Measurements from ENCODE around the gene DPPA5.
"Not testable (repeated sequence)": the region's sequence is repeated elsewhere in the genome, so short reads cannot be mapped to it uniquely, and the experiment has no call there.

Gene DPPA5

GRCh38 chr6:73363537-73363875, 9.4 kb upstream of the DPPA5 start:
- no peak for DNase-seq

- DNase-seq: no peak
Measured at GRCh38 chr6:73362869-73363536, 8.9 kb upstream of the DPPA5 start.

GRCh38 chr6:73362358-73362757, 8.3 kb upstream of the DPPA5 start, which contains the start of gene KHDC3L:
Gene KHDC3L, plus strand, starts transcription at chr6:73362658. Its CDS starts 72 bp downstream, at chr6:73362730.
- DNase-seq: no peak

GRCh38 chr6:73349311-73349710, 4.8 kb downstream of the DPPA5 start:
- no peak for DNase-seq

DNA sequence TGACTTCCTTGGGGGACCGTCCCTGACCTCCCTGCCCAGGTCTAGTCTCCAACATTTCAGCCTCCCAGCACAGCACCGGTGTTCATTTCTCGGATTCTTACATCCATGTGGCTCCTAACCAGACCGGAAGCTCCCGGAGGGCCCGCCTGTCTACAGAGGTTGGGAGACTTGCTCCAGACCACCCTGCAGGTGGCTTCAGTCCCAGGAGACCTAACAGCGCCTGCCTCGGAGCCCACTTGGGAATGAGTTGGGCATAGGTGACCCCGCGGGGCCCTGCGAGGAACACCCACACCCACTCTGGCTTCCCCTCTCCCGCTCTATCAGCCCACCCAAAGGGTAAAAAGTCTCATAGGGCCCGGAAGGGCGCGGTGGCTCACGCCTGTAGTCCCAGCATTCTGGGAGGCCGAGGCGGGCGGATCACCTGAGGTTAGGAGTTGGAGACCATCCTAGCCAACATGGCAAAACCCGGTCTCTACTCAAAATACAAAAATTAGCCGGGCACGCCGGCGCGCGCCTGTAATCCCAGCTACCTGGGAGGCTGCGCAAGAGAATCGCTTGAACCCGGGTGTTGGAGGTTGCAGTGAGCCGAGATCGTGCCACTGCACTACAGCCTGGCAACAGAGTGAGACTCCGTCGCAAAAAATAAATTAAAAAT, 5.4 kb downstream of the DPPA5 start:
- DNase-seq: no peak

DNA sequence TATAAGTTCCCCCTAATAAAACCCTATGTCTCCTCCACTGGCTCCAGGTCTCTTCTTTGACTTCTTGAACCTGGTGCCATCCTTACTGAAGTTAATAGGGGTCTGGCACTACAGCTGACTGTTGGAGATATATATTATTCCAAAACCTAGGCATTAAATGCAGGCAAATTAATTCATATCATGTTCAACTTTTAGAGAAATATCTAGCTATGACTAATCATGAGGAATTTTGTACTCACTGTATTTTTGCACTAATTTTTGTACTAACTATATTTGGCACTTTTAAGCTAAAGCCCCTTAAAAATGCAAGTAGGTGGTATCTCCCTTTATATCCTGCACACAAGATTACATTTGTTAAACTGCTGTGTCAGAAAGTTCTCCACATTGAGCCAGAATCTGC, 10.9 kb downstream of the DPPA5 start:
- DNase-seq: no peak

GRCh38 chr6:73342174-73342573, 11.9 kb downstream of the DPPA5 start:
- DNase-seq: no peak

DNA sequence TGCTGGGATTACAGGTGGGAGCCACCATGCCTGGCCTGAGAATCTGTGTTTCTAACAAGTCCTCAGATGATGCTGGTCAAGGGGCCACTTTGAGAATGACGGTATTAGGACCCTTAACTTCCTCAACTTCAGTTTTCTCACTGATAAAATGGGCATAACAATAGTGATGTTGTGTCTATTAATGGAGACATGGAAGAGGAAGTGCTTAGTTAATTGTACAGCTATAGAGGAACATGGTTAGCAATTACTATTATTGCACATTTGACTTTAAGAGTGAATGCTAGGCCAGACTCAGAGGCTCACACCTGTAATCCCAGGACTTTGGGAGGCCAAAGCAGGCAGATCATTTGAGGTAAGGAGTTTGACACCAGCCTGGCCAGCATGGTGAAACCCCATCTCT, 12.7 kb downstream of the DPPA5 start:
- no peak for DNase-seq

- no peak for DNase-seq
Measured at GRCh38 chr6:73340048-73340447, 14.0 kb downstream of the DPPA5 start.

GRCh38 chr6:73339340-73339739, 14.7 kb downstream of the DPPA5 start:
- no peak for DNase-seq

GRCh38 chr6:73329201-73329600, 24.9 kb downstream of the DPPA5 start:
- no peak for DNase-seq

DNA sequence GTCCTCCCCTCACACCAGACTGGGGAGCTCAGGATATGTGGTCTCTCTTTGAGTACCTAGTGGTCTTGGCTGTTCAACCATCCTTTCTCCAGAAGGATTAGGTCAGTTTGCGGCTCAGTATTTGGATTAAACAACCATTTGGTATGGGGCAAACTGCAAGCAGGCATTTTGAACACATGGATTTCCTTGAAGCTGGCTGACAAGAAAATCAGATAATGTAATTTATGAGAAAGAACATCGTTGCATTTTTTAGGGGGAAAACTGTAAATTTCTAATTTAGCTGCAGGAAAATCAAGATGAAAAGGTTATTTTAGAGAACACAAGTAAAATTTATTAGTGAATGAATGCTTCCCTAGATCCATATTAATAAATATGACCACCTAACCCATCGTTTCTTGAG, 25.3 kb downstream of the DPPA5 start:
- no peak for DNase-seq

DNA sequence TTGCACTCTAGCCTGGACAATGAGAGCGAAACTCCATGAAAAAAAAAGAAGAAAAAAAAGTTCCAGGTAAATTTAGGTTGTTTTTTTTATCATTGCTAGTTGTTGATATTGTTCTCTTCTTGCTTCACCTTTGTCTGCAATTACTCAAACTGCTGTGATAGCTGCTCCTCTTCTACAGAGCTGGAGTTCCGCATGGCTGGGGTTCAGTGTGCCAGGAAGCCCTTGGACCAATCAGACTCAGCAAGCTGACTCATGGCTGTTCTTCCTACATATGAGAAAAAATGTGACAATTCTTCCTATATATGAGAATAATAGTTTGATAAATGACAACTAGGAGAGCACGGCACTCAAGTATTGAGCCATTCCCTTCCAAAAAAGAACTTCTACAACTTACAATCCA, 28.4 kb downstream of the DPPA5 start:
- DNase-seq: no peak

GRCh38 chr6:73323323-73323722, 30.8 kb downstream of the DPPA5 start:
- DNase-seq: no peak

GRCh38 chr6:73314577-73315492, 39.2 kb downstream of the DPPA5 start:
- no peak for DNase-seq

- not testable (repeated sequence) for DNase-seq
Measured at GRCh38 chr6:73310503-73310845, 43.6 kb downstream of the DPPA5 start.

- peak; percentile 16 for DNase-seq
Measured at GRCh38 chr6:73309785-73310502, 44.1 kb downstream of the DPPA5 start.

DNA sequence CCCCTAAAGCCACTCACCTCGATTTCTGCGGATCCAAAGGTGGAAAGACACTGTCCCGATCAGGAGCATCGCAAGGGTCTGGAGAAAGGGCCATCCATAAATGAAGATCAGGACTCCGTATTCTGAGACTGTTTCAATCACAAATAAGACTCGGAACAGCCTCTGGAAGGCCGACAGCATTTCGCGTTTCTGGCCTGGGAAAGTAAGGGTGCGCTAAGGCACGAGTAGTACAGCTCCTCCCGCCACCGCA, 44.6 kb downstream of the DPPA5 start:
- no peak for DNase-seq

DNA sequence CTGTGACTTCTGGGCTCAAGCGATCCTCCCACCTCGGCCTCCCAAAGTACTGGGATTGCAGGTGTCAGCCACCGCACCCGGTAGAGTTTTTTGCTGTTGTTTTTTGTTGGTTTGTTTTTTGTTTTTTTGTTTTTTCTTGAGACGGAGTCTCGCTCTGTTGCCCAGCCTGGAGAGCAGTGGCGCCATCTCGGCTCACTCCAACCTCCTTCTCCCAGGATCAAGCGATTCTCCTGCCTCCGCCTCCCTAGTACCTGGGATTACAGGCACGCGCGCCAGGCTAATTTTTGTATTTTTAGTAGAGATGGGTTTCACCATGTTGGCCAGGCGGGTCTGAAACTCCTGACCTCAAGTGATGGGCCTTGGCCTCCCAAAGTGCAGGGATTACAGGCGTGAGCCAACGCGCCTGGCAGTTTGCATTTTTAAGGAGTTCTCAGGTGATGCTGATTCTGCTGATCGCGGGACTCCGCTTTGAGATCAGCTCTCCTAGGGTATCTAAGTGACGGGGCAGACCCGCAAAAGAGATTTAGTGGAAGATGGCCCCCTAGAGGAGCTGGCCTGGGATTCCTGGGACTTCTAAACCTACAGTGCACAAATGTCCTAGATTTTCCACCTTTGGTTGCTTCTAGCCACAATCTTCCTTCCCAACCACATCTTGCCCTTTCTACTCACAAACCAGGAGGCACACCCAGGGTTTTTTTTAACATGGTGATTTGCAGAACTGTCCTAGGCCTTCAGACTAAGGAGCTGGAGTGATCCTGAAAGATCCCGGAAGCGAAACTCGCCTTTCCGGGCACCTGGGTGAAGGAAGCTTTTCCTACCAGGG, 45.2 kb downstream of the DPPA5 start:
- no peak for DNase-seq

- DNase-seq: not testable (repeated sequence)
Measured at GRCh38 chr6:73303773-73304172, 50.3 kb downstream of the DPPA5 start.
